Uterus (tissue), 4 donors: ENCODE measurements around the gene SLC22A2. TPM values are rescaled to one million over a fixed set of nuclear protein-coding genes. Genes with fewer than 3 reads are reported as not detected.

Source experiments
- DNase-seq, 2 donors: peaks; one replicate each; pipeline ENCODE4 v3.0.0-alpha.2; 2019 to 2020
- H3K27ac ChIP-seq, 2 donors: fragments of 200-600 bp; sonication (generic); 1 replicate in 1 of 2; 2 replicates in 1 of 2; pipeline ENCODE4 v1.5.1; 2016 to 2018
- H3K27me3 ChIP-seq, 2 donors: fragments of 200-600 bp; sonication (generic); one replicate each; pipeline ENCODE4 v1.5.1; 2018 to 2019; ENCODE audit warnings: control low read depth in 1 of 2
- H3K36me3 ChIP-seq, 2 donors: fragments of 200-600 bp; sonication (generic); one replicate each; pipeline ENCODE4 v1.5.1; 2019; ENCODE audit warnings: control low read depth in 1 of 2
- H3K4me1 ChIP-seq, 2 donors: fragments of 200-600 bp; sonication (generic); one replicate each; pipeline ENCODE4 v1.5.1; 2018 to 2019; ENCODE audit warnings: control low read depth in 1 of 2
- H3K4me3 ChIP-seq, 2 donors: fragments of 200-600 bp; sonication (generic); 1 replicate in 1 of 2; 2 replicates in 1 of 2; pipeline ENCODE4 v1.5.1; 2018 to 2019; ENCODE audit warnings: mild to moderate bottlenecking in 1 of 2
- H3K9me3 ChIP-seq, 2 donors: fragments of 200-600 bp; sonication (generic); one replicate each; pipeline ENCODE4 v1.5.1; 2019; ENCODE audit warnings: control low read depth in 1 of 2
- CTCF ChIP-seq, 4 experiments: fragments of 200-600 bp in 2 of 4; fragments of 450-650 bp in 2 of 4; sonication (generic) in 2 of 4; IDR thresholded peaks; one replicate each; pipeline ENCODE4 v1.5.1; 2016 to 2019; ENCODE audit warnings: antibody characterized with exemption in 4 of 4, mild to moderate bottlenecking in 2 of 4, moderate library complexity in 1 of 4
- POLR2A ChIP-seq, 2 donors: fragments of 450-650 bp; IDR thresholded peaks; one replicate each; pipeline ENCODE4 v1.6.1; 2016; ENCODE audit warnings: antibody characterized with exemption in 2 of 2, mild to moderate bottlenecking in 1 of 2, moderate library complexity in 1 of 2
- intact Hi-C: fragments of 100-400 bp; cut with DNase I; formaldehyde crosslinking; loops from one replicate; pipeline ENCODE4 v1.15.1; 2023; ENCODE audit warnings: low total_unique reads
- total RNA-seq, 4 donors: library from RNA; depleted of rRNA in 3 of 4; stranded (reverse); fragments of >200 nt in 3 of 4; gene quantifications; one replicate each; pipeline versions ENCODE4 v1.1.0 to v1.2.4, GENCODE V29; 2014 to 2023
- donor health status: DM: yes; HTN: yes; CAD: no.

Gene SLC22A2
- total RNA-seq, 4 donors from 2014 or later = 0.21 TPM; not detected in 3

GRCh38 chr6:160194808-160195207 is 63.8 kb downstream of the SLC22A2 start:
- intact Hi-C loops = no loop called here
- Histone ChIP-seq H3K4me1 (no peaks in the 10 kb centered on the region), H3K4me3 (no peak overlapping the region), H3K27me3 (no peaks in the 10 kb centered on the region), H3K36me3 (no peaks in the 10 kb centered on the region), H3K9me3 (peaks cover 0 to 15% of the 10 kb centered on the region in 2 donors), H3K27ac (no peak overlapping the region)
- DNase-seq = no peak
- no peak for TF ChIP-seq POLR2A (IDR thresholded peaks at IDR 0.05)
- no peak for TF ChIP-seq CTCF (IDR thresholded peaks at IDR 0.05)

GRCh38 chr6:160192840-160193239 is 65.8 kb downstream of the SLC22A2 start:
- H3K4me3 ChIP-seq = no peak overlapping the region
- H3K27me3 ChIP-seq = no peaks in the 10 kb centered on the region
- H3K27ac ChIP-seq = no peak overlapping the region
- peaks cover 0 to 15% of the 10 kb centered on the region in 2 donors for H3K9me3 ChIP-seq
- DNase-seq = no peak
- no peaks in the 10 kb centered on the region for H3K4me1 ChIP-seq
- H3K36me3 ChIP-seq = no peaks in the 10 kb centered on the region
- no peak for TF ChIP-seq CTCF (IDR thresholded peaks at IDR 0.05)
- no peak for TF ChIP-seq POLR2A (IDR thresholded peaks at IDR 0.05)
- intact Hi-C loops = no loop called here

GRCh38 chr6:160190973-160191372 is 67.6 kb downstream of the SLC22A2 start:
- no peak for TF ChIP-seq POLR2A (IDR thresholded peaks at IDR 0.05)
- DNase-seq = no peak
- Histone ChIP-seq H3K4me3 (no peak overlapping the region), H3K27me3 (no peaks in the 10 kb centered on the region), H3K9me3 (peaks cover 0 to 15% of the 10 kb centered on the region in 2 donors), H3K4me1 (no peaks in the 10 kb centered on the region), H3K36me3 (no peaks in the 10 kb centered on the region), H3K27ac (no peak overlapping the region)
- intact Hi-C loops = no loop called here

GRCh38 chr6:160190081-160190480 is 68.5 kb downstream of the SLC22A2 start:
- no peaks in the 10 kb centered on the region for H3K36me3 ChIP-seq
- TF ChIP-seq CTCF (IDR thresholded peaks at IDR 0.05) = no peak
- TF ChIP-seq POLR2A (IDR thresholded peaks at IDR 0.05) = no peak
- no peak overlapping the region for H3K27ac ChIP-seq
- intact Hi-C loops = no loop called here
- H3K4me1 ChIP-seq = no peaks in the 10 kb centered on the region
- no peaks in the 10 kb centered on the region for H3K27me3 ChIP-seq
- H3K4me3 ChIP-seq = no peak overlapping the region
- DNase-seq = no peak
- H3K9me3 ChIP-seq = peaks cover 0 to 15% of the 10 kb centered on the region in 2 donors

- H3K27ac ChIP-seq = no peak overlapping the region
- TF ChIP-seq POLR2A (IDR thresholded peaks at IDR 0.05) (no peak), CTCF (IDR thresholded peaks at IDR 0.05) (no peak)
- H3K9me3 ChIP-seq = peaks cover 0 to 15% of the 10 kb centered on the region in 2 donors
- no peaks in the 10 kb centered on the region for H3K4me1 ChIP-seq
- no peaks in the 10 kb centered on the region for H3K36me3 ChIP-seq
- no peaks in the 10 kb centered on the region for H3K27me3 ChIP-seq
- no peak for DNase-seq
- intact Hi-C loops = no loop called here
- H3K4me3 ChIP-seq = no peak overlapping the region
Observed at GRCh38 chr6:160188773-160189172, 69.8 kb downstream of the SLC22A2 start.

- no peak for TF ChIP-seq POLR2A (IDR thresholded peaks at IDR 0.05)
- TF ChIP-seq CTCF (IDR thresholded peaks at IDR 0.05) = no peak
- H3K9me3 ChIP-seq = no peaks in the 10 kb centered on the region
- intact Hi-C loops = no loop called here
Observed at GRCh38 chr6:160180706-160181105, 77.9 kb downstream of the SLC22A2 start.

More at GRCh38 chr6:160180706-160181105, 77.9 kb downstream of the SLC22A2 start:
- no peaks in the 10 kb centered on the region for H3K4me1 ChIP-seq
- DNase-seq = no peak
- no peaks in the 10 kb centered on the region for H3K36me3 ChIP-seq
- H3K27me3 ChIP-seq = no peaks in the 10 kb centered on the region
- H3K4me3 ChIP-seq = no peak overlapping the region
- H3K27ac ChIP-seq = no peak overlapping the region
